GM23338 (cell line): ENCODE measurements around the gene OASL. TPM values are rescaled to one million over a fixed set of nuclear protein-coding genes. Genes with fewer than 3 reads are reported as not detected.

Source experiments
- ATAC-seq: fragments of 200-7000 bp; cut with Tn5 transposase; 3 replicates; pipeline ENCODE4 v1.9.1; 2020
- DNase-seq: peaks from one replicate; pipeline ENCODE4 v3.0.0-alpha.2; 2015; ENCODE audit warnings: low spot score
- H2AFZ ChIP-seq: fragments of 200-600 bp; sonication (generic); 2 replicates; pipeline ENCODE4 v1.8.0; 2016; ENCODE audit warnings: antibody characterized with exemption, mild to moderate bottlenecking, moderate library complexity
- H3F3A ChIP-seq: fragments of 200-600 bp; sonication (generic); replicated peaks from 2 replicates; pipeline ENCODE4 v1.8.0; 2017; ENCODE audit warnings: antibody characterized with exemption, mixed run types, low read depth
- H3K27ac ChIP-seq: fragments of 200-600 bp; sonication (generic); 2 replicates; pipeline ENCODE4 v1.6.1; 2016; ENCODE audit warnings: low read depth
- H3K27me3 ChIP-seq: fragments of 200-600 bp; sonication (generic); 2 replicates; pipeline ENCODE4 v1.8.0; 2016; ENCODE audit warnings: mild to moderate bottlenecking, mixed run types, moderate library complexity; ENCODE audit not compliant: insufficient read depth
- H3K36me3 ChIP-seq: fragments of 200-600 bp; sonication (generic); 2 replicates; pipeline ENCODE4 v1.8.0; 2016; ENCODE audit warnings: mild to moderate bottlenecking; ENCODE audit not compliant: insufficient read depth
- H3K4me1 ChIP-seq: fragments of 200-600 bp; sonication (generic); 2 replicates; pipeline ENCODE4 v1.8.0; 2016; ENCODE audit warnings: mild to moderate bottlenecking, moderate library complexity; ENCODE audit not compliant: insufficient read depth
- H3K4me2 ChIP-seq: fragments of 200-600 bp; sonication (generic); 2 replicates; pipeline ENCODE4 v1.7.1; 2017; ENCODE audit warnings: mixed run types
- H3K4me3 ChIP-seq: fragments of 200-600 bp; sonication (generic); 2 replicates; pipeline ENCODE4 v1.6.1; 2016; ENCODE audit warnings: mixed run types
- H3K79me2 ChIP-seq: fragments of 200-600 bp; sonication (generic); replicated peaks from 2 replicates; pipeline ENCODE4 v1.8.0; 2017; ENCODE audit warnings: mild to moderate bottlenecking; ENCODE audit not compliant: insufficient read depth
- H3K9me2 ChIP-seq: fragments of 200-600 bp; sonication (generic); 2 replicates; pipeline ENCODE4 v1.8.0; 2017; ENCODE audit not compliant: insufficient read depth
- H4K20me1 ChIP-seq: fragments of 200-600 bp; sonication (generic); replicated peaks from 2 replicates; pipeline ENCODE4 v1.8.0; 2017; ENCODE audit warnings: mild to moderate bottlenecking; ENCODE audit not compliant: insufficient read depth
- H3K27ac Mint-ChIP-seq: 2 replicates; pipeline ENCODE4 v1.8.0; 2020; ENCODE audit warnings: inconsistent platforms, mild to moderate bottlenecking, moderate library complexity, mixed read lengths
- H3K27me3 Mint-ChIP-seq: 3 replicates; pipeline ENCODE4 v1.8.0; 2022; ENCODE audit warnings: low read depth, mild to moderate bottlenecking, moderate library complexity, mixed read lengths, inconsistent platforms; ENCODE audit not compliant: insufficient read depth, poor library complexity
- H3K36me3 Mint-ChIP-seq: 3 replicates; pipeline ENCODE4 v1.8.0; 2021; ENCODE audit warnings: low read depth, mild to moderate bottlenecking, inconsistent platforms, moderate library complexity, mixed read lengths
- H3K4me1 Mint-ChIP-seq: 3 replicates; pipeline ENCODE4 v1.8.0; 2020; ENCODE audit warnings: mild to moderate bottlenecking, inconsistent platforms, mixed read lengths
- H3K4me3 Mint-ChIP-seq: 3 replicates; pipeline ENCODE4 v1.8.0; 2021; ENCODE audit warnings: moderate library complexity, mild to moderate bottlenecking, inconsistent platforms, mixed read lengths
- H3K9me3 Mint-ChIP-seq: 3 replicates; pipeline ENCODE4 v1.8.0; 2020; ENCODE audit warnings: moderate library complexity, mild to moderate bottlenecking, inconsistent platforms, mixed read lengths
- CREB1 ChIP-seq: fragments of 250-450 bp; sonication (Bioruptor Pico); IDR thresholded peaks from 2 replicates; pipeline ENCODE4 v1.5.0; 2020; ENCODE audit warnings: low read depth, mild to moderate bottlenecking, moderate library complexity
- NANOG ChIP-seq: IDR thresholded peaks from 2 replicates; pipeline ENCODE4 v1.6.1; 2016; ENCODE audit warnings: antibody characterized with exemption, borderline replicate concordance
- POLR2AphosphoS5 ChIP-seq: IDR thresholded peaks from 2 replicates; pipeline ENCODE4 v1.6.1; 2016; ENCODE audit warnings: antibody characterized with exemption, low read depth
- ZNF114 ChIP-seq: fragments of 250-450 bp; sonication (Bioruptor Pico); IDR thresholded peaks from 2 replicates; pipeline ENCODE4 v1.5.0; 2020; ENCODE audit warnings: mild to moderate bottlenecking, moderate library complexity
- ZNF331 ChIP-seq: fragments of 250-450 bp; sonication (Bioruptor Pico); IDR thresholded peaks from 2 replicates; pipeline ENCODE4 v1.5.0; 2020; ENCODE audit warnings: low read depth, mild to moderate bottlenecking, moderate library complexity
- polyA plus RNA-seq: library from polyadenylated mRNA; unstranded; fragments of >200 nt; fragmentation: Nextera tagmentation; extraction: Ambion mirVana; gene quantifications from 2 replicates; pipeline ENCODE4 v1.2.1, GENCODE V29; 2016
- total RNA-seq: library from RNA; depleted of rRNA; stranded (reverse); fragments of >200 nt; shearing (Covaris generic); gene quantifications from 2 replicates; pipeline ENCODE4 v1.2.3, GENCODE V29; 2014
- TF ChIP-seq, protein P1 (sequence below): fragments of 250-450 bp; sonication (Bioruptor Pico); IDR thresholded peaks from 2 replicates; pipeline ENCODE4 v1.5.0; 2020; ENCODE audit warnings: mild to moderate bottlenecking, moderate library complexity

Gene OASL
- total and polyA plus RNA-seq, 2 experiments from 2014 or later: not detected

DNA sequence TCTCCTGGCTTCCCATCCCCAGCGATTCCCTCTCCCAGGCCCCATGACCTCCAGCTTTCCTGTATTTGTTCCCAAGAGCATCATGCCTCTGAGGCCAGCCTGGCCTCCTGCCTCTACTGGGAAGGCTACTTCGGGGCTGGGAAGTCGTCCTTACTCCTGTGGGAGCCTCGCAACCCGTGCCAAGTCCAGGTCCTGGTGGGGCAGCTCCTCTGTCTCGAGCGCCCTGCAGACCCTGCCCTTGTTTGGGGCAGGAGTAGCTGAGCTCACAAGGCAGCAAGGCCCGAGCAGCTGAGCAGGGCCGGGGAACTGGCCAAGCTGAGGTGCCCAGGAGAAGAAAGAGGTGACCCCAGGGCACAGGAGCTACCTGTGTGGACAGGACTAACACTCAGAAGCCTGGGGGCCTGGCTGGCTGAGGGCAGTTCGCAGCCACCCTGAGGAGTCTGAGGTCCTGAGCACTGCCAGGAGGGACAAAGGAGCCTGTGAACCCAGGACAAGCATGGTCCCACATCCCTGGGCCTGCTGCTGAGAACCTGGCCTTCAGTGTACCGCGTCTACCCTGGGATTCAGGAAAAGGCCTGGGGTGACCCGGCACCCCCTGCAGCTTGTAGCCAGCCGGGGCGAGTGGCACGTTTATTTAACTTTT is 37.1 kb downstream of the OASL start (continued):
- TF ChIP-seq, protein P1, sequence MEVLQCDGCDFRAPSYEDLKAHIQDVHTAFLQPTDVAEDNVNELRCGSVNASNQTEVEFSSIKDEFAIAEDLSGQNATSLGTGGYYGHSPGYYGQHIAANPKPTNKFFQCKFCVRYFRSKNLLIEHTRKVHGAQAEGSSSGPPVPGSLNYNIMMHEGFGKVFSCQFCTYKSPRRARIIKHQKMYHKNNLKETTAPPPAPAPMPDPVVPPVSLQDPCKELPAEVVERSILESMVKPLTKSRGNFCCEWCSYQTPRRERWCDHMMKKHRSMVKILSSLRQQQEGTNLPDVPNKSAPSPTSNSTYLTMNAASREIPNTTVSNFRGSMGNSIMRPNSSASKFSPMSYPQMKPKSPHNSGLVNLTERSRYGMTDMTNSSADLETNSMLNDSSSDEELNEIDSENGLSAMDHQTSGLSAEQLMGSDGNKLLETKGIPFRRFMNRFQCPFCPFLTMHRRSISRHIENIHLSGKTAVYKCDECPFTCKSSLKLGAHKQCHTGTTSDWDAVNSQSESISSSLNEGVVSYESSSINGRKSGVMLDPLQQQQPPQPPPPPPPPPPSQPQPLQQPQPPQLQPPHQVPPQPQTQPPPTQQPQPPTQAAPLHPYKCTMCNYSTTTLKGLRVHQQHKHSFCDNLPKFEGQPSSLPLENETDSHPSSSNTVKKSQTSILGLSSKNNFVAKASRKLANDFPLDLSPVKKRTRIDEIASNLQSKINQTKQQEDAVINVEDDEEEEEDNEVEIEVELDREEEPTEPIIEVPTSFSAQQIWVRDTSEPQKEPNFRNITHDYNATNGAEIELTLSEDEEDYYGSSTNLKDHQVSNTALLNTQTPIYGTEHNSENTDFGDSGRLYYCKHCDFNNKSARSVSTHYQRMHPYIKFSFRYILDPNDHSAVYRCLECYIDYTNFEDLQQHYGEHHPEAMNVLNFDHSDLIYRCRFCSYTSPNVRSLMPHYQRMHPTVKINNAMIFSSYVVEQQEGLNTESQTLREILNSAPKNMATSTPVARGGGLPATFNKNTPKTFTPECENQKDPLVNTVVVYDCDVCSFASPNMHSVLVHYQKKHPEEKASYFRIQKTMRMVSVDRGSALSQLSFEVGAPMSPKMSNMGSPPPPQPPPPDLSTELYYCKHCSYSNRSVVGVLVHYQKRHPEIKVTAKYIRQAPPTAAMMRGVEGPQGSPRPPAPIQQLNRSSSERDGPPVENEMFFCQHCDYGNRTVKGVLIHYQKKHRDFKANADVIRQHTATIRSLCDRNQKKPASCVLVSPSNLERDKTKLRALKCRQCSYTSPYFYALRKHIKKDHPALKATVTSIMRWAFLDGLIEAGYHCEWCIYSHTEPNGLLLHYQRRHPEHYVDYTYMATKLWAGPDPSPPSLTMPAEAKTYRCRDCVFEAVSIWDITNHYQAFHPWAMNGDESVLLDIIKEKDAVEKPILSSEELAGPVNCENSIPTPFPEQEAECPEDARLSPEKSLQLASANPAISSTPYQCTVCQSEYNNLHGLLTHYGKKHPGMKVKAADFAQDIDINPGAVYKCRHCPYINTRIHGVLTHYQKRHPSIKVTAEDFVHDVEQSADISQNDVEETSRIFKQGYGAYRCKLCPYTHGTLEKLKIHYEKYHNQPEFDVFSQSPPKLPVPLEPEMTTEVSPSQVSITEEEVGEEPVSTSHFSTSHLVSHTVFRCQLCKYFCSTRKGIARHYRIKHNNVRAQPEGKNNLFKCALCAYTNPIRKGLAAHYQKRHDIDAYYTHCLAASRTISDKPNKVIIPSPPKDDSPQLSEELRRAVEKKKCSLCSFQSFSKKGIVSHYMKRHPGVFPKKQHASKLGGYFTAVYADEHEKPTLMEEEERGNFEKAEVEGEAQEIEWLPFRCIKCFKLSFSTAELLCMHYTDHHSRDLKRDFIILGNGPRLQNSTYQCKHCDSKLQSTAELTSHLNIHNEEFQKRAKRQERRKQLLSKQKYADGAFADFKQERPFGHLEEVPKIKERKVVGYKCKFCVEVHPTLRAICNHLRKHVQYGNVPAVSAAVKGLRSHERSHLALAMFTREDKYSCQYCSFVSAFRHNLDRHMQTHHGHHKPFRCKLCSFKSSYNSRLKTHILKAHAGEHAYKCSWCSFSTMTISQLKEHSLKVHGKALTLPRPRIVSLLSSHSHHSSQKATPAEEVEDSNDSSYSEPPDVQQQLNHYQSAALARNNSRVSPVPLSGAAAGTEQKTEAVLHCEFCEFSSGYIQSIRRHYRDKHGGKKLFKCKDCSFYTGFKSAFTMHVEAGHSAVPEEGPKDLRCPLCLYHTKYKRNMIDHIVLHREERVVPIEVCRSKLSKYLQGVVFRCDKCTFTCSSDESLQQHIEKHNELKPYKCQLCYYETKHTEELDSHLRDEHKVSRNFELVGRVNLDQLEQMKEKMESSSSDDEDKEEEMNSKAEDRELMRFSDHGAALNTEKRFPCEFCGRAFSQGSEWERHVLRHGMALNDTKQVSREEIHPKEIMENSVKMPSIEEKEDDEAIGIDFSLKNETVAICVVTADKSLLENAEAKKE (CRISPR knock-in tag): no peak
- TF ChIP-seq NANOG (no peak), ZNF114 (CRISPR knock-in tag) (no peak), ZNF331 (CRISPR knock-in tag) (no peak)

DNA sequence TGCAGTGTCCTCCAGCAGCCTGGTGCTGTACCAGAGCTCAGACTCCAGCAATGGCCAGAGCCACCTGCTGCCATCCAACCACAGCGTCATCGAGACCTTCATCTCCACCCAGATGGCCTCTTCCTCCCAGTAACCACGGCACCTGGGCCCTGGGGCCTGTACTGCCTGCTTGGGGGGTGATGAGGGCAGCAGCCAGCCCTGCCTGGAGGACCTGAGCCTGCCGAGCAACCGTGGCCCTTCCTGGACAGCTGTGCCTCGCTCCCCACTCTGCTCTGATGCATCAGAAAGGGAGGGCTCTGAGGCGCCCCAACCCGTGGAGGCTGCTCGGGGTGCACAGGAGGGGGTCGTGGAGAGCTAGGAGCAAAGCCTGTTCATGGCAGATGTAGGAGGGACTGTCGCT is 38.0 kb downstream of the OASL start:
- Mint-ChIP-seq H3K4me1 (peaks cover 2% of the 10 kb centered on the region; the same call in 2 of the 3 replicates), H3K36me3 (peaks cover 37% of the 10 kb centered on the region), H3K27ac (no peak overlapping the region), H3K9me3 (no peaks in the 10 kb centered on the region; the same call in 2 of the 3 replicates), H3K4me3 (no peak overlapping the region), H3K27me3 (peaks cover 13% of the 10 kb centered on the region)
- Histone ChIP-seq H3K4me2 (no peak overlapping the region), H3K9me2 (no peaks in the 10 kb centered on the region), H2AFZ (no peak overlapping the region), H3K36me3 (peaks cover 15% of the 10 kb centered on the region), H3K27me3 (no peaks in the 10 kb centered on the region), H3K4me1 (peaks cover 4% of the 10 kb centered on the region; the same call in 1 of the 2 replicates), H3K27ac (no peak overlapping the region), H3K4me3 (no peak overlapping the region), H4K20me1 (peaks cover 8% of the 10 kb centered on the region; the same call in 1 of the 2 replicates), H3K79me2 (no peaks in the 10 kb centered on the region), H3F3A (no peaks in the 10 kb centered on the region)
- ATAC-seq (no peak), DNase-seq (no peak)
- TF ChIP-seq POLR2AphosphoS5 (0 out of 2 replicates have a peak, but pooled peaks have one; percentile 26), CREB1 (no peak)
